ENCODE measurements around the gene LRBA.

Gene LRBA

GRCh38 chr4:150457802-150458201 lies 557.3 kb downstream of the LRBA start:
- TF ChIP-seq PAX5 (IDR thresholded peaks at IDR 0.05; ENCODE audit: insufficient read depth, low read length, severe bottlenecking) (no peak), POU2F2 (IDR thresholded peaks at IDR 0.05; ENCODE audit: low read depth, low read length) (no peak), TAF1 (IDR thresholded peaks at IDR 0.05; ENCODE audit: low read depth, low read length) (no peak), POLR2A (IDR thresholded peaks at IDR 0.05; ENCODE audit: low read depth, low read length) (no peak), POLR2AphosphoS5 (IDR thresholded peaks at IDR 0.05; ENCODE audit: low read depth, low read length) (no peak), SPI1 (IDR thresholded peaks at IDR 0.05; ENCODE audit: low read depth, low read length) (no peak)
- no peak for DNase-seq (ENCODE audit: insufficient read length, low spot score)
- FAIRE-seq = no peak

- no peak for FAIRE-seq
- no peak for TF ChIP-seq POLR2A (IDR thresholded peaks at IDR 0.05; ENCODE audit: low read depth, low read length)
- DNase-seq (ENCODE audit: insufficient read length, low spot score) = no peak
Measured at GRCh38 chr4:150451883-150452282, 563.2 kb downstream of the LRBA start.

- no peak for DNase-seq (ENCODE audit: insufficient read length, low spot score)
- no peak for FAIRE-seq
- TF ChIP-seq POLR2AphosphoS5 (IDR thresholded peaks at IDR 0.05; ENCODE audit: low read depth, low read length) (no peak), PAX5 (IDR thresholded peaks at IDR 0.05; ENCODE audit: insufficient read depth, low read length, severe bottlenecking) (no peak), SPI1 (IDR thresholded peaks at IDR 0.05; ENCODE audit: low read depth, low read length) (no peak), POU2F2 (IDR thresholded peaks at IDR 0.05; ENCODE audit: low read depth, low read length) (no peak), POLR2A (IDR thresholded peaks at IDR 0.05; ENCODE audit: low read depth, low read length) (no peak), TAF1 (IDR thresholded peaks at IDR 0.05; ENCODE audit: low read depth, low read length) (no peak)
Measured at GRCh38 chr4:150447356-150447755, 567.7 kb downstream of the LRBA start.

GRCh38 chr4:150439451-150439933 lies 575.6 kb downstream of the LRBA start:
- TF ChIP-seq POLR2A (IDR thresholded peaks at IDR 0.05; ENCODE audit: low read depth, low read length) (no peak), PAX5 (IDR thresholded peaks at IDR 0.05; ENCODE audit: insufficient read depth, low read length, severe bottlenecking) (no peak), POLR2AphosphoS5 (IDR thresholded peaks at IDR 0.05; ENCODE audit: low read depth, low read length) (no peak), TAF1 (IDR thresholded peaks at IDR 0.05; ENCODE audit: low read depth, low read length) (no peak), SPI1 (IDR thresholded peaks at IDR 0.05; ENCODE audit: low read depth, low read length) (no peak), POU2F2 (IDR thresholded peaks at IDR 0.05; ENCODE audit: low read depth, low read length) (no peak)
- no peak for DNase-seq (ENCODE audit: insufficient read length, low spot score)
- FAIRE-seq = peak; percentile 35

- TF ChIP-seq POLR2AphosphoS5 (IDR thresholded peaks at IDR 0.05; ENCODE audit: low read depth, low read length) = no peak
- no peak for TF ChIP-seq POLR2A (IDR thresholded peaks at IDR 0.05; ENCODE audit: low read depth, low read length)
- TF ChIP-seq POU2F2 (IDR thresholded peaks at IDR 0.05; ENCODE audit: low read depth, low read length) = no peak
- no peak for TF ChIP-seq TAF1 (IDR thresholded peaks at IDR 0.05; ENCODE audit: low read depth, low read length)
- no peak for TF ChIP-seq SPI1 (IDR thresholded peaks at IDR 0.05; ENCODE audit: low read depth, low read length)
- no peak for TF ChIP-seq PAX5 (IDR thresholded peaks at IDR 0.05; ENCODE audit: insufficient read depth, low read length, severe bottlenecking)
- FAIRE-seq = peak; percentile 26
- no peak for DNase-seq (ENCODE audit: insufficient read length, low spot score)
Measured at GRCh38 chr4:150436598-150437370, 578.3 kb downstream of the LRBA start.

GRCh38 chr4:150431221-150431620 lies 583.9 kb downstream of the LRBA start:
- TF ChIP-seq POLR2AphosphoS5 (IDR thresholded peaks at IDR 0.05; ENCODE audit: low read depth, low read length) = no peak
- no peak for TF ChIP-seq POLR2A (IDR thresholded peaks at IDR 0.05; ENCODE audit: low read depth, low read length)
- TF ChIP-seq POU2F2 (IDR thresholded peaks at IDR 0.05; ENCODE audit: low read depth, low read length) = no peak
- no peak for TF ChIP-seq PAX5 (IDR thresholded peaks at IDR 0.05; ENCODE audit: insufficient read depth, low read length, severe bottlenecking)
- no peak for TF ChIP-seq TAF1 (IDR thresholded peaks at IDR 0.05; ENCODE audit: low read depth, low read length)
- no peak for TF ChIP-seq SPI1 (IDR thresholded peaks at IDR 0.05; ENCODE audit: low read depth, low read length)
- DNase-seq (ENCODE audit: insufficient read length, low spot score) (no peak), FAIRE-seq (no peak)

- FAIRE-seq (no peak), DNase-seq (ENCODE audit: insufficient read length, low spot score) (no peak)
- TF ChIP-seq POLR2AphosphoS5 (IDR thresholded peaks at IDR 0.05; ENCODE audit: low read depth, low read length) (no peak), POU2F2 (IDR thresholded peaks at IDR 0.05; ENCODE audit: low read depth, low read length) (no peak), POLR2A (IDR thresholded peaks at IDR 0.05; ENCODE audit: low read depth, low read length) (no peak), PAX5 (IDR thresholded peaks at IDR 0.05; ENCODE audit: insufficient read depth, low read length, severe bottlenecking) (no peak), TAF1 (IDR thresholded peaks at IDR 0.05; ENCODE audit: low read depth, low read length) (no peak), SPI1 (IDR thresholded peaks at IDR 0.05; ENCODE audit: low read depth, low read length) (no peak)
Measured at GRCh38 chr4:150425161-150425560, 589.9 kb downstream of the LRBA start.

- no peak for DNase-seq (ENCODE audit: insufficient read length, low spot score)
- FAIRE-seq = no peak
- TF ChIP-seq POLR2AphosphoS5 (IDR thresholded peaks at IDR 0.05; ENCODE audit: low read depth, low read length) (no peak), TAF1 (IDR thresholded peaks at IDR 0.05; ENCODE audit: low read depth, low read length) (no peak)
Measured at GRCh38 chr4:150423503-150423902, 591.6 kb downstream of the LRBA start.

- DNase-seq (ENCODE audit: insufficient read length, low spot score) = no peak
- no peak for TF ChIP-seq TAF1 (IDR thresholded peaks at IDR 0.05; ENCODE audit: low read depth, low read length)
- no peak for TF ChIP-seq POLR2AphosphoS5 (IDR thresholded peaks at IDR 0.05; ENCODE audit: low read depth, low read length)
- no peak for TF ChIP-seq PAX5 (IDR thresholded peaks at IDR 0.05; ENCODE audit: insufficient read depth, low read length, severe bottlenecking)
- no peak for TF ChIP-seq POLR2A (IDR thresholded peaks at IDR 0.05; ENCODE audit: low read depth, low read length)
- no peak for TF ChIP-seq POU2F2 (IDR thresholded peaks at IDR 0.05; ENCODE audit: low read depth, low read length)
- FAIRE-seq = no peak
Measured at GRCh38 chr4:150423074-150423473, 592.0 kb downstream of the LRBA start.

GRCh38 chr4:150421612-150422011 lies 593.5 kb downstream of the LRBA start:
- TF ChIP-seq POU2F2 (IDR thresholded peaks at IDR 0.05; ENCODE audit: low read depth, low read length) = no peak
- TF ChIP-seq TAF1 (IDR thresholded peaks at IDR 0.05; ENCODE audit: low read depth, low read length) = no peak
- TF ChIP-seq POLR2A (IDR thresholded peaks at IDR 0.05; ENCODE audit: low read depth, low read length) = no peak
- TF ChIP-seq PAX5 (IDR thresholded peaks at IDR 0.05; ENCODE audit: insufficient read depth, low read length, severe bottlenecking) = no peak
- no peak for TF ChIP-seq POLR2AphosphoS5 (IDR thresholded peaks at IDR 0.05; ENCODE audit: low read depth, low read length)
- no peak for TF ChIP-seq SPI1 (IDR thresholded peaks at IDR 0.05; ENCODE audit: low read depth, low read length)
- DNase-seq (ENCODE audit: insufficient read length, low spot score) (no peak), FAIRE-seq (no peak)

Data from GM12891 (cell line).